Astrocyte (in vitro differentiated cells and primary cell): ENCODE results near the gene SLC51B. TPM values are rescaled to one million over a fixed set of nuclear protein-coding genes. Genes with fewer than 3 reads are reported as not detected.

Experiments
- DNase-seq: peaks from one replicate; pipeline ENCODE4 v3.0.0-alpha.2; 2010; ENCODE audit warnings: low read depth
- FAIRE-seq: peaks from 2 replicates; lab custom pipeline; 2011; peaks lifted over from hg19 to GRCh38; lab: Jason Lieb, UNC
- H2AFZ ChIP-seq: 2 replicates; pipeline ENCODE4 v1.6.0; 2012; ENCODE audit warnings: low read depth, low read length, inconsistent platforms
- H3K27ac ChIP-seq: 2 replicates; pipeline ENCODE4 v1.5.1; 2011; ENCODE audit warnings: low read depth, low read length, inconsistent platforms
- H3K27me3 ChIP-seq: 2 replicates; pipeline ENCODE4 v1.6.0; 2011; ENCODE audit warnings: low read length, inconsistent platforms; ENCODE audit not compliant: insufficient read depth
- H3K36me3 ChIP-seq: 2 replicates; pipeline ENCODE4 v1.5.1; 2011; ENCODE audit warnings: low read length, inconsistent platforms; ENCODE audit not compliant: insufficient read depth
- H3K4me1 ChIP-seq: 2 replicates; pipeline ENCODE4 v1.5.1; 2011; ENCODE audit warnings: low read length, inconsistent platforms; ENCODE audit not compliant: insufficient read depth
- H3K4me2 ChIP-seq: 2 replicates; pipeline ENCODE4 v1.6.0; 2012; ENCODE audit warnings: low read length, inconsistent platforms
- H3K4me3 ChIP-seq: 2 replicates; pipeline ENCODE4 v1.5.1; 2011; ENCODE audit warnings: low read depth, mild to moderate bottlenecking, low read length, inconsistent platforms; ENCODE audit not compliant: insufficient read depth
- H3K79me2 ChIP-seq: 2 replicates; pipeline ENCODE4 v1.6.0; 2012; ENCODE audit warnings: mild to moderate bottlenecking, low read length, inconsistent platforms; ENCODE audit not compliant: insufficient read depth
- H3K9ac ChIP-seq: 2 replicates; pipeline ENCODE4 v1.6.0; 2012; ENCODE audit warnings: mild to moderate bottlenecking, low read length, inconsistent platforms
- H3K9me3 ChIP-seq: 2 replicates; pipeline ENCODE4 v1.5.1; 2012; ENCODE audit warnings: low read depth, mild to moderate bottlenecking, low read length, inconsistent platforms; ENCODE audit not compliant: insufficient read depth
- H4K20me1 ChIP-seq: 2 replicates; pipeline ENCODE4 v1.6.0; 2012; ENCODE audit warnings: low read length, inconsistent platforms; ENCODE audit not compliant: insufficient read depth
- H3K27ac Mint-ChIP-seq: one replicate; pipeline ENCODE4 v1.8.0; 2021; ENCODE audit warnings: mild to moderate bottlenecking, mixed read lengths; ENCODE audit not compliant: unreplicated experiment
- H3K27me3 Mint-ChIP-seq: one replicate; pipeline ENCODE4 v1.8.0; 2021; ENCODE audit warnings: low read depth, mixed read lengths; ENCODE audit not compliant: unreplicated experiment
- H3K36me3 Mint-ChIP-seq: one replicate; pipeline ENCODE4 v1.8.0; 2021; ENCODE audit warnings: low read depth, mixed read lengths; ENCODE audit not compliant: unreplicated experiment
- H3K4me1 Mint-ChIP-seq: one replicate; pipeline ENCODE4 v1.8.0; 2021; ENCODE audit warnings: low read depth, mixed read lengths; ENCODE audit not compliant: unreplicated experiment
- H3K4me3 Mint-ChIP-seq: one replicate; pipeline ENCODE4 v1.8.0; 2021; ENCODE audit warnings: mild to moderate bottlenecking, moderate library complexity, mixed read lengths; ENCODE audit not compliant: unreplicated experiment
- H3K9me3 Mint-ChIP-seq: one replicate; pipeline ENCODE4 v1.8.0; 2021; ENCODE audit warnings: mild to moderate bottlenecking, mixed read lengths; ENCODE audit not compliant: unreplicated experiment
- CTCF ChIP-seq: IDR thresholded peaks from 2 replicates; pipeline ENCODE4 v1.5.1; 2011; ENCODE audit warnings: low read depth, mild to moderate bottlenecking, inconsistent platforms, low read length, moderate library complexity; ENCODE audit not compliant: insufficient read depth
- EZH2 ChIP-seq: IDR thresholded peaks from 2 replicates; pipeline ENCODE4 v1.6.1; 2012; ENCODE audit warnings: mild to moderate bottlenecking, low read length, inconsistent platforms; ENCODE audit not compliant: insufficient read depth
- total RNA-seq: library from RNA; stranded (reverse); gene quantifications from 2 replicates; pipeline ENCODE4 v1.2.1, GENCODE V29; 2021

SLC51B gene
- total RNA-seq, 1 donor from 2014 or later = not detected

- H3K9ac ChIP-seq = no peak overlapping the region
- Mint-ChIP-seq H3K4me1 (peaks cover 13% of the 10 kb centered on the region), H3K27me3 (peaks cover 17% of the 10 kb centered on the region), H3K9me3 (peaks cover 4% of the 10 kb centered on the region), H3K36me3 (peaks cover 39% of the 10 kb centered on the region), H3K27ac (no peak overlapping the region), H3K4me3 (no peak overlapping the region)
- no peak for DNase-seq
- H3K27me3 ChIP-seq = no peaks in the 10 kb centered on the region
- peaks cover 9% of the 10 kb centered on the region for H3K4me1 ChIP-seq
- no peak overlapping the region for H3K4me3 ChIP-seq
- H3K27ac ChIP-seq = no peak overlapping the region
- no peak for FAIRE-seq
- no peak for TF ChIP-seq EZH2
- TF ChIP-seq CTCF = no peak
- H4K20me1 ChIP-seq = peaks cover 22% of the 10 kb centered on the region
- peak overlapping the region; percentile 33 for H3K4me2 ChIP-seq
- peaks cover 8% of the 10 kb centered on the region for H3K36me3 ChIP-seq
- no peaks in the 10 kb centered on the region for H3K79me2 ChIP-seq
- no peaks in the 10 kb centered on the region for H3K9me3 ChIP-seq
- H2AFZ ChIP-seq = no peak overlapping the region
Observed at GRCh38 chr15:65096481-65097385, 51.5 kb downstream of the SLC51B start.

GRCh38 chr15:65097651-65098263 is 52.6 kb downstream of the SLC51B start:
- H3K36me3 ChIP-seq = peaks cover 8% of the 10 kb centered on the region
- no peak overlapping the region for H3K27ac ChIP-seq
- peaks cover 22% of the 10 kb centered on the region for H4K20me1 ChIP-seq
- no peak overlapping the region for H2AFZ ChIP-seq
- H3K9me3 ChIP-seq = no peaks in the 10 kb centered on the region
- peak overlapping the region; percentile 27 for H3K4me3 Mint-ChIP-seq
- H3K36me3 Mint-ChIP-seq = peaks cover 40% of the 10 kb centered on the region
- no peak for FAIRE-seq
- H3K4me2 ChIP-seq = no peak overlapping the region
- no peaks in the 10 kb centered on the region for H3K27me3 ChIP-seq
- H3K9ac ChIP-seq = no peak overlapping the region
- H3K27me3 Mint-ChIP-seq = peaks cover 18% of the 10 kb centered on the region
- no peak overlapping the region for H3K4me3 ChIP-seq
- peaks cover 9% of the 10 kb centered on the region for H3K4me1 ChIP-seq
- DNase-seq = no peak
- no peaks in the 10 kb centered on the region for H3K79me2 ChIP-seq
- TF ChIP-seq EZH2 (no peak), CTCF (no peak)
- no peak overlapping the region for H3K27ac Mint-ChIP-seq
- peaks cover 4% of the 10 kb centered on the region for H3K9me3 Mint-ChIP-seq
- peaks cover 14% of the 10 kb centered on the region for H3K4me1 Mint-ChIP-seq
